ENCODE results near the gene SNRPA1.

DNA sequence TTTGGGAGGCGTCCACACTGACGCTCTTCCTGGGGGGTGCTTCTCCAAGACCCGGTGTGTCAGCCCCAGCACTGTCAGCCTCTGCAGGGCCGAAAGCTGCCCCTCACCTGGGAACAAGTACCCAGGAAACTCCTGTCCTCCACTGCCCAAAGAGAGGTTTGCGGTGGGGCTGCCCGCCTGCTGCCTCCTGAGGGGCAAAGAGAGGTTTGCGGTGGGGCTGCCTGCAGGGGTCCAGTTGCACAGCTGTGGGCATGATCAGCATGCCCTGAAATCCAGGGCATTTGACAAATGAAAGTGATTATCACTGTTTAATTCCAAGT is 15.1 kb upstream of the SNRPA1 start:
- TF ChIP-seq, protein P1, sequence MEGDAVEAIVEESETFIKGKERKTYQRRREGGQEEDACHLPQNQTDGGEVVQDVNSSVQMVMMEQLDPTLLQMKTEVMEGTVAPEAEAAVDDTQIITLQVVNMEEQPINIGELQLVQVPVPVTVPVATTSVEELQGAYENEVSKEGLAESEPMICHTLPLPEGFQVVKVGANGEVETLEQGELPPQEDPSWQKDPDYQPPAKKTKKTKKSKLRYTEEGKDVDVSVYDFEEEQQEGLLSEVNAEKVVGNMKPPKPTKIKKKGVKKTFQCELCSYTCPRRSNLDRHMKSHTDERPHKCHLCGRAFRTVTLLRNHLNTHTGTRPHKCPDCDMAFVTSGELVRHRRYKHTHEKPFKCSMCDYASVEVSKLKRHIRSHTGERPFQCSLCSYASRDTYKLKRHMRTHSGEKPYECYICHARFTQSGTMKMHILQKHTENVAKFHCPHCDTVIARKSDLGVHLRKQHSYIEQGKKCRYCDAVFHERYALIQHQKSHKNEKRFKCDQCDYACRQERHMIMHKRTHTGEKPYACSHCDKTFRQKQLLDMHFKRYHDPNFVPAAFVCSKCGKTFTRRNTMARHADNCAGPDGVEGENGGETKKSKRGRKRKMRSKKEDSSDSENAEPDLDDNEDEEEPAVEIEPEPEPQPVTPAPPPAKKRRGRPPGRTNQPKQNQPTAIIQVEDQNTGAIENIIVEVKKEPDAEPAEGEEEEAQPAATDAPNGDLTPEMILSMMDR (IDR thresholded peaks at IDR 0.05) = no peak
- no peak for TF ChIP-seq POLR2A (IDR thresholded peaks at IDR 0.05)
